ENCODE data around the gene COPE.

DNA sequence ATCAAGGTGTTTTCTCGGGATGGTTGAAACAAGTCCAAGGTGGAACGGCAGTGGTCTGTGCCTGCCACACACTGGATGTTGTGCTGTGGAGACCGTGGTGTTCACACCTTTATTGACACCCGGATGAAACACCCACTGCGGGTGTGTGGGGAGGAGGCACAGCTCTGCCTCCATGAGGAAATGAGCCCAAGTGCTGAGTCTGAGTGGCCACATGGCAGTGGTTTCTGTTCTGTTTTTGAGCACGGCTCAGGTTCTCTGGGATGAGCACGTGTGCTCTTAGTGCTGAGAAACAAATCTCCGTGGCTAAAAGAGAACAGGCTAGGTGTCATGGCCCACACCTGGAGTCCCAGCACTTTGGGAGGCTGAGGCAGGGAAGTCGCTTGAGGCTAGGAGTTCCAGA lies 58.0 kb downstream of the COPE start:
- no peak for TF ChIP-seq CTCF (conservative IDR thresholded peaks at IDR 0.05; ENCODE audit: low read depth, low read length)
- TF ChIP-seq EZH2 (IDR thresholded peaks at IDR 0.05; ENCODE audit: low read length, unreplicated experiment) = no peak
- no peak for TF ChIP-seq EZH2phosphoT487 (IDR thresholded peaks at IDR 0.05; ENCODE audit: borderline replicate concordance, low read length)

Measured in PC-3 (cell line).